Mucosa of stomach (tissue), 1 donor: Measurements from ENCODE around the gene GBP3.
"Not testable (repeated sequence)": the region's sequence is repeated elsewhere in the genome, so short reads cannot be mapped to it uniquely, and the experiment has no call there.

Experiments
- H3K27me3 ChIP-seq: one replicate; pipeline ENCODE4 v1.7.0; 2013; ENCODE audit warnings: mild to moderate bottlenecking, low read length; ENCODE audit not compliant: control insufficient read depth, insufficient read depth
- H3K36me3 ChIP-seq: one replicate; pipeline ENCODE4 v1.7.0; 2013; ENCODE audit warnings: low read length; ENCODE audit not compliant: control insufficient read depth, insufficient read depth
- H3K4me1 ChIP-seq: one replicate; pipeline ENCODE4 v1.7.0; 2013; ENCODE audit warnings: mild to moderate bottlenecking, low read length; ENCODE audit not compliant: control insufficient read depth, insufficient read depth
- H3K4me3 ChIP-seq: one replicate; pipeline ENCODE4 v1.7.0; 2013; ENCODE audit warnings: low read length
- H3K9ac ChIP-seq: one replicate; pipeline ENCODE4 v1.7.0; 2013; ENCODE audit warnings: mild to moderate bottlenecking, low read length, moderate library complexity
- H3K9me3 ChIP-seq: one replicate; pipeline ENCODE4 v1.7.0; 2013; ENCODE audit warnings: mild to moderate bottlenecking, low read length, moderate library complexity; ENCODE audit not compliant: control insufficient read depth
- donor health status: Pancreatic carcinoma.

GBP3 gene

GRCh38 chr1:89049901-89050648 is 27.4 kb upstream of the GBP3 start:
- H3K27me3 ChIP-seq, H3K36me3 ChIP-seq, H3K9me3 ChIP-seq, H3K4me3 ChIP-seq, H3K9ac ChIP-seq: not testable (repeated sequence)
- peaks cover 11% of the 10 kb centered on the region for H3K4me1 ChIP-seq

GRCh38 chr1:89049187-89049586 is 26.5 kb upstream of the GBP3 start:
- H3K27me3 ChIP-seq, H3K4me3 ChIP-seq, H3K9me3 ChIP-seq, H3K36me3 ChIP-seq, H3K9ac ChIP-seq: not testable (repeated sequence)
- peaks cover 11% of the 10 kb centered on the region for H3K4me1 ChIP-seq

DNA sequence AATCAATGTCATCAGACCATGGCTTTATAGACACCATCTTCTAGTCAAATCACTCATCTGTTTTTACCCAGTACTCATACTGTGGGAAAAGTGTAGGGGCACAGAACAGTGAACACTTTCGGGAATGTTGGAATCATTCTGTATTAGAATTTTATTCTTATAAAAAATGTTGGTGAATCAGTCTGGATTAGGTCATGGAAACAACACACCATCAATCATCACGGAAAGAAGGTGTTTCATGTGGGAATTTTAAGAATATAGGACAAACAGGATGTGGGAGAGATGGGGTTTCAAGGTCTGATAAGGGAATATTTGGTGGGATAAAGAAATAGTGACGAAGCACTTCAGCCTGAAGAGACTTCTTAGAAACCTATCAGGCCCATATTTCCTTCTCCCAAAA is 25.1 kb upstream of the GBP3 start:
- Histone ChIP-seq H3K4me1 (peaks cover 11% of the 10 kb centered on the region), H3K9ac (no peak overlapping the region)

GRCh38 chr1:89046318-89047183 is 23.9 kb upstream of the GBP3 start:
- not testable (repeated sequence) for H3K4me3 ChIP-seq, H3K9ac ChIP-seq, H3K9me3 ChIP-seq, H3K27me3 ChIP-seq, H3K36me3 ChIP-seq
- H3K4me1 ChIP-seq: peaks cover 11% of the 10 kb centered on the region

More for the DNA sequence above, 25.1 kb upstream of the GBP3 start:
- Histone ChIP-seq H3K4me3 (no peak overlapping the region), H3K27me3 (no peaks in the 10 kb centered on the region), H3K36me3 (no peaks in the 10 kb centered on the region), H3K9me3 (no peaks in the 10 kb centered on the region)

GRCh38 chr1:89044970-89045721 is 22.5 kb upstream of the GBP3 start:
- Histone ChIP-seq H3K9ac (no peak overlapping the region), H3K36me3 (no peaks in the 10 kb centered on the region), H3K27me3 (no peaks in the 10 kb centered on the region), H3K4me3 (no peak overlapping the region), H3K9me3 (no peaks in the 10 kb centered on the region), H3K4me1 (peaks cover 4% of the 10 kb centered on the region)

DNA sequence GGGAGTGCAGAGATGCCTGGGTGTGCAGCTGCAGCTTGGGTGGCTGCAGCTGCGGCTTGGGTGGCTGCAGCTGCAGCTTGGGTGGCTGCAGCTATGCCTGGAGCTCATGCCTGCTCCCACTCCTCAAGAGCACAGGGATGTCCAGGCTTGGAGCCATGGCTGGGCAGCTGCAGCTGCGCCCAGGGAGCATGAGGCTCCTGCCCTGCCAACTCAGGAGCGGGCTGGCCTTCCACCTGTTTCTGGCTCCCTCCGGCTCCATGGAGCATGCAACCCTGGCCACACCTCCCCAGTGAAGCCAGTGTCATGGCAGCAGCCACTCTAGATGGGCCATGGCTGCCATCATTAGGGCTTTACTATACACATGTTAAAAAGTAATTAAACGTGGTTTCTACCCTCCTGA is 21.3 kb upstream of the GBP3 start:
- no peaks in the 10 kb centered on the region for H3K9me3 ChIP-seq
- no peak overlapping the region for H3K9ac ChIP-seq
- no peaks in the 10 kb centered on the region for H3K36me3 ChIP-seq
- no peak overlapping the region for H3K4me3 ChIP-seq
- H3K27me3 ChIP-seq: no peaks in the 10 kb centered on the region
- no peaks in the 10 kb centered on the region for H3K4me1 ChIP-seq

DNA sequence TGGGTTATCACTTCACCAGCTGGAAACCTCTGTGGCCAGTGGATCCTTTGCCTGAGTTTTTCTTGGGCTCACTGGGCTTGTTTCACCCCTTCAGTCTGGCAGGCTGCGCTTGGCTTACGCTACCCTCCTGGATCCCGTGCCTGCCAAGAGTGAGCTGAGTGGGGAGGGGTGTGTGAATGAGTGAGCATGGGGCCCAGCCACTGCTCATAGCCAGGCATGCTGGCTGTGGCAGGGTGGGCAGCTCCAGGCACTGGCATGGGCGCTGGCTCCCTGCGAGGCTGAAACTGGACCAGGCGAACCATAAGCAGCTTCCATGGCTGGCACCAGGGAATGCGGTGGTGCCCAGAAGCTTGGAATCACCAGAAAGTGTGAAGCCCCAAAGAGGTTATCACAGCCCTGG is 19.8 kb upstream of the GBP3 start:
- H3K36me3 ChIP-seq: no peaks in the 10 kb centered on the region
- H3K9me3 ChIP-seq: no peaks in the 10 kb centered on the region
- no peak overlapping the region for H3K9ac ChIP-seq
- H3K4me1 ChIP-seq: no peaks in the 10 kb centered on the region
- H3K4me3 ChIP-seq: no peak overlapping the region
- H3K27me3 ChIP-seq: no peaks in the 10 kb centered on the region

- H3K4me3 ChIP-seq: no peak overlapping the region
- H3K4me1 ChIP-seq: no peaks in the 10 kb centered on the region
- no peaks in the 10 kb centered on the region for H3K27me3 ChIP-seq
- H3K9me3 ChIP-seq: no peaks in the 10 kb centered on the region
- no peak overlapping the region for H3K9ac ChIP-seq
- H3K36me3 ChIP-seq: no peaks in the 10 kb centered on the region
These were observed 19.1 kb upstream of the GBP3 start for GRCh38 chr1:89041721-89042120.

DNA sequence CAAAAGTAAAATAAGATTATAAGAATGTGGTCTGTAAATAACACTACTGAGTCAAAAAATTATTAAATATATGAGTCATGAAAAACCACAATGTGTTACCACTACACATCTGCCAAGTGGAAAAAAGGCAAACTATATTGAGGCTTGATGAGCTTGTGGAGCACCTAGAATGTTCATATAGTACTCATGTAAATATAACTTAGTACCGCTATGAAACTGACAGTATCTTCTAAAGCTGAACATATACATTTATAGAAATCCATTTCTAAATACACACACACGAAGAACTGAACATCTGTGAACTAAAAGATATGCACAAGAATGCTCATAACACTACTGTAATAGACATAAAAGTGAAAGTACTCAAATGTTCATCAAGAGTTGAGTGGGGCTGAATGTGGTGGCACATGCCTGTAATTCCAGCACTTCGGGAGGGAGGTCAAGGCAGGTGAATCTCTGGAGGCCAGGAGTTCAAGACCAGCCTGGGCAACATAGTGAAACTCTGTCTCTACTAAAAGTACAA is 18.5 kb upstream of the GBP3 start:
- H3K4me3 ChIP-seq: no peak overlapping the region
- H3K27me3 ChIP-seq: no peaks in the 10 kb centered on the region
- no peak overlapping the region for H3K9ac ChIP-seq
- H3K4me1 ChIP-seq: no peaks in the 10 kb centered on the region
- no peaks in the 10 kb centered on the region for H3K9me3 ChIP-seq
- no peaks in the 10 kb centered on the region for H3K36me3 ChIP-seq

GRCh38 chr1:89040315-89040626 is 17.6 kb upstream of the GBP3 start:
- H3K9ac ChIP-seq: no peak overlapping the region
- no peaks in the 10 kb centered on the region for H3K36me3 ChIP-seq
- H3K27me3 ChIP-seq: no peaks in the 10 kb centered on the region
- no peaks in the 10 kb centered on the region for H3K9me3 ChIP-seq
- H3K4me3 ChIP-seq: no peak overlapping the region
- no peaks in the 10 kb centered on the region for H3K4me1 ChIP-seq

- no peak overlapping the region for H3K9ac ChIP-seq
- H3K27me3 ChIP-seq: no peaks in the 10 kb centered on the region
- no peak overlapping the region for H3K4me3 ChIP-seq
- H3K36me3 ChIP-seq: no peaks in the 10 kb centered on the region
- H3K4me1 ChIP-seq: peaks cover 6% of the 10 kb centered on the region
- no peaks in the 10 kb centered on the region for H3K9me3 ChIP-seq
These were observed 14.5 kb upstream of the GBP3 start for GRCh38 chr1:89037186-89037585.

DNA sequence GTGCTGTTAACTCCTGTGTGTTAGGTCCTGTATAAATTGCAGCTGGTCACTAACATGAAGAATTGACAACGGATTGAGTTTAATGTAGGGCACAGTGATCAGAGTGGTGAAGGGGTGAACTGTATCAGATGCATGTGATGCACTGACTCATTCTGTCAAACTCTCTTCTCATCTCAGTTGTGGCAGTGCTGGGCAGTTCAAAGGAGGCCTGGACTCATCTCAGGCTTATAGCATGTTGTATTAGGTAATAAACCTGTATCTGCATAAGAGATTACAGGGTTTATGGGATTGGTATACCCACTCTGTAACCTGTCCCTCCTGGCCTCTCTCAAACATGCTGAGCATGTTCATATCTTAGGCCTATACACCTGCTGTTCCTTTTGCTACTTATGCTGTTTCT is 12.4 kb upstream of the GBP3 start:
- H3K9ac ChIP-seq: no peak overlapping the region
- no peak overlapping the region for H3K4me3 ChIP-seq
- peaks cover 6% of the 10 kb centered on the region for H3K4me1 ChIP-seq
- H3K27me3 ChIP-seq: no peaks in the 10 kb centered on the region
- no peaks in the 10 kb centered on the region for H3K9me3 ChIP-seq
- no peaks in the 10 kb centered on the region for H3K36me3 ChIP-seq
